ENCODE data around the gene ACOXL. TPM values are rescaled to one million over a fixed set of nuclear protein-coding genes. Genes with fewer than 3 reads are reported as not detected.

Gene ACOXL
- total and polyA plus RNA-seq, 2 of the 8 experiments (the other 6 are each of a cell fraction or from before 2014, with no cell fraction given): 11.4 to 20.6 TPM

GRCh38 chr2:110943070-110943634, 210.8 kb downstream of the ACOXL start:
- Histone ChIP-seq H4K91ac (replicated peaks; ENCODE audit: insufficient read length, low read length) (no peak overlapping the region), H2BK20ac (ENCODE audit: low read length) (no peak overlapping the region), H3K23me2 (ENCODE audit: low read depth, low read length) (no peaks in the 10 kb centered on the region), H3K4ac (replicated peaks; ENCODE audit: insufficient read length, low read depth, low read length) (no peak overlapping the region), H2BK15ac (ENCODE audit: low read length) (no peak overlapping the region), H3K14ac (ENCODE audit: insufficient read length) (no peak overlapping the region), H3K79me2 (ENCODE audit: control insufficient read depth in 1 of 2, insufficient read depth in 2 of 2, low read length in 2 of 2) (no peaks in the 10 kb centered on the region), H2BK5ac (ENCODE audit: low read depth, low read length) (no peak overlapping the region), H3K27ac (ENCODE audit: low read depth, low read length) (no peak overlapping the region), H4K5ac (ENCODE audit: insufficient read length, low read depth, low read length) (no peak overlapping the region), H3K4me3 (ENCODE audit: extremely low read depth in 1 of 4, insufficient read depth in 2 of 4, low read depth in 3 of 4, low read length in 4 of 4) (no peak overlapping the region), H3K36me3 (ENCODE audit: control insufficient read depth in 2 of 4, insufficient read depth in 4 of 4, low read length in 3 of 4) (no peaks in the 10 kb centered on the region), H3K9me3 (ENCODE audit: insufficient read depth in 2 of 2, low read depth in 1 of 2, low read length in 1 of 2) (no peaks in the 10 kb centered on the region), H3K23ac (ENCODE audit: insufficient read length) (no peak overlapping the region), H3K27me3 (replicated peaks in 1 of 4; ENCODE audit: control insufficient read depth in 3 of 4, extremely low read depth in 1 of 4, insufficient read depth in 3 of 4, low read length in 3 of 4) (no peaks in the 10 kb centered on the region), H3K9ac (replicated peaks in 1 of 4; ENCODE audit: extremely low read depth in 1 of 4, low read depth in 3 of 4, low read length in 3 of 4) (no peak overlapping the region), H2AK5ac (ENCODE audit: low read depth, low read length) (no peak overlapping the region), H3K56ac (replicated peaks; ENCODE audit: insufficient read length, low read depth, low read length) (no peak overlapping the region), H3K4me2 (ENCODE audit: insufficient read depth in 1 of 2, low read depth in 2 of 2, low read length in 2 of 2) (no peak overlapping the region), H4K8ac (ENCODE audit: extremely low read depth, insufficient read depth, low read length) (no peak overlapping the region), H2BK120ac (replicated peaks; ENCODE audit: low read depth, low read length) (no peak overlapping the region), H2AFZ (ENCODE audit: low read length) (no peak overlapping the region), H3K79me1 (ENCODE audit: low read depth, low read length) (no peaks in the 10 kb centered on the region), H3K18ac (ENCODE audit: extremely low read depth, low read length) (no peak overlapping the region), H2BK12ac (ENCODE audit: low read depth, low read length) (no peak overlapping the region), H4K20me1 (replicated peaks in 1 of 2; ENCODE audit: control insufficient read depth in 1 of 2, insufficient read depth in 2 of 2, low read length in 2 of 2) (no peaks in the 10 kb centered on the region), H3K4me1 (replicated peaks in 1 of 4; ENCODE audit: control insufficient read depth in 3 of 4, insufficient read depth in 4 of 4, low read length in 3 of 4) (no peaks in the 10 kb centered on the region)
- CTCF ChIA-PET (ENCODE audit: partially characterized antibody): interaction anchor here (1.2 to 2.7 kb wide), 2 partner anchors 9 to 66 kb away, joined by 3 to 10 read pairs; no protein-coding TSS in a partner anchor
- DNase-seq (ENCODE audit: low read depth in 1 of 2, low spot score in 2 of 2) (no peak), FAIRE-seq (no peak)
- 100% methylated on average over 1 of the region's 1 CpG; no CpG with 5 or more reads in 1 of the 2 experiments for WGBS, 2 experiments (ENCODE audit: extremely low coverage in 1 of 2, insufficient coverage in 1 of 2, insufficient read length in 1 of 2, insufficient replicate concordance in 2 of 2, low coverage in 1 of 2, low lambda C conversion rate in 2 of 2, missing lambda C conversion rate in 1 of 2)
- no peak for TF ChIP-seq RAD21 (IDR thresholded peaks at IDR 0.05 in 1 of 2, conservative IDR thresholded peaks at IDR 0.05 in 1 of 2; ENCODE audit: low read depth in 2 of 2, low read length in 2 of 2)
- POLR2A ChIA-PET (ENCODE audit: partially characterized antibody): no interaction called here
